GM21619 (cell line): ENCODE measurements around the gene EPS15.
"Not testable (repeated sequence)": the region's sequence is repeated elsewhere in the genome, so short reads cannot be mapped to it uniquely, and the experiment has no call there.

Experiments
- ATAC-seq: cut with Tn5 transposase; IDR thresholded peaks from one replicate; pipeline ENCODE4 v1.9.1; 2021; ENCODE audit not compliant: unreplicated experiment

Gene EPS15

DNA sequence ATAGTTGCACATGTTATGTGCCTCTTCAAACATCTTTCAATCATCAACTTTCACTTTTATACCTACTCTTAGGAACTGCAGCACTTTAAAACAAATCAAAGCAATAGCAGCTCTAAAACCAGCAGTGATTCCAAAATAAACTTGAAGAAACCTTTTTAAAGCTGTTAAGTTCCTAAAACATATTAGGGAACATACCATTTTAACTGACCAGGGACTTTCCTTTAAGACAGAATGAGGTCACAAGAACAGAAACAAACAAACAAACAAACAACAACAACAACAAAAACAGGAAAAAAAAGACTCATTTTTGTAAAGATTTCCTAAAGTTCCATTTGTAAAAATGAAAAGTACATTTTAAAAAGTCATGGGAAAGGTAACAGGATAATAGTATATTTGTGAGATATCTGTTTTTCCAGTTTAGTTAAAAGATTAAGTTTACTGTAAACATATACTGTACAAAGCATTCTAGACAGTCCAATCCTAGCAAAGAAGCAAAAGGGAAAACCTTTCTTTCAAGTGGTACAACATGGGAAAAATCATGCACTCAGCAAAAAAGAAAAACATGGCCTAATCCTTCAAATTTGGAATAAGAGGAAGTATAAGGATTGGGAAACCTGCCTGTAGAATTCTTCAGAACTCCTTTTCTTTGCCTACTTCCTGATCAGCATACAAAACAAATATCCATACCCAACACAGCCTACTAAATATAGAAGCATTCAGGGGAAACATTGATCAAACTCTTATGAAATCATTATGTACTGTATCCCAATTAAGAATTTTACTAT lies 45.5 kb downstream of the EPS15 start:
- ATAC-seq = no peak

GRCh38 chr1:51472359-51472758 lies 46.7 kb downstream of the EPS15 start:
- no peak for ATAC-seq

- no peak for ATAC-seq
Observed at GRCh38 chr1:51469518-51469917, 49.5 kb downstream of the EPS15 start.

DNA sequence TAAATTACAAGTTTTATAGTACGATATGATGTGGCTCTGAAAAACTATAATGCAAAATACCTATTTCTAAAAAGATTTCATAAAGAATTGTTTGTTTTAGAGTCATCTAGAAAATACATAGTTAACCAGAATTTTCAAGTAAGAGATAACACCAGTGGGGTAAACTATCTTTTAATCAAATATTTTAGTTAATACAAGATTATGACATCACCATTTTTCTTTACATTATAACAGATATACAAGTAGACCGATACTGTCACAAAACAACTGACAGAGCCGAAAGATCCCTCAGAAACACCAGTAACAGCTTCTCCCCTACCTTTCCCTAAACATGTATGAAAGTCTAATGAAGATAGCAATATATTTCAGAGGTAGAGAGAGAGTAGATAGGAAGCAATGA lies 54.2 kb downstream of the EPS15 start:
- no peak for ATAC-seq

GRCh38 chr1:51463561-51463960 lies 55.5 kb downstream of the EPS15 start:
- no peak for ATAC-seq

GRCh38 chr1:51462289-51462688 lies 56.8 kb downstream of the EPS15 start:
- ATAC-seq = not testable (repeated sequence)

DNA sequence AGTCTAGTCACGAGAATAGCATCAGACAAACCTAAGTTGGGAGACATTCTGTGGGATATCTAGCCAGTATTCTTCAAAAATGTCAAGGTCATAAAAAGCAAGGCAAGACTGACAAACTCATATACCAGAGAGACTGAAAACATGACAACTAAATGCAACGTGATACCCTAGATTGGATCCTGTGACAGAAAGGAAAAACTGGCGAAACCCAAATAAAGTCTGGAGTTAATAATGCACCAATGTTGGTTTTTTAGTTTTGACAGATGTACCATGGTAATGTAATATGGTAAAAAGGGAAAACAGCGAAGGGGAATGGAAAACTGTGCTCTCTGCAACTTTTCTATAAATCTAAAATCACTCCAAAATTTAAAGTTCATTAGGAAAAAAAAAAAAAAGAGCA lies 64.5 kb downstream of the EPS15 start:
- ATAC-seq = no peak

DNA sequence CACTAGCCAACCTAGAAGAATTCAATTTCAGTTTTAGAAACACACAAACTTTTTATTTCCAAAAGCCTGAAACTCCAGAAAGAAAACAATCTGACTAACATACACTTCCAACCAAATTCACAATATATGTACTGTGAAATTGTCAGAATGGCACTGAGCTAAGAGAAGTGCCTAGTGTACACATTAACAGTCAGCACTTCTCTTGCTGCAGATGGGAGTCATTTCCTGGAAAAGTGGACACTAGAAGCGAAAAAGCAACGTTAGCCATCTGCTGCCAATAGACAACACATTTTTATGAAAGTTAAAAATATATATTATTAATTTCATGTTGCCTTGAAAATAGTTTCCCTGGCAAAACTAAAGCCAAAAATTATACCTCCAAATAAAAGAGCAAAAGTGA lies 66.1 kb downstream of the EPS15 start:
- no peak for ATAC-seq

- ATAC-seq = not testable (repeated sequence)
Observed at GRCh38 chr1:51448844-51449454, 70.1 kb downstream of the EPS15 start.

- no peak for ATAC-seq
Observed at GRCh38 chr1:51445351-51446090, 73.5 kb downstream of the EPS15 start.

GRCh38 chr1:51444534-51445192 lies 74.4 kb downstream of the EPS15 start:
- ATAC-seq = no peak

DNA sequence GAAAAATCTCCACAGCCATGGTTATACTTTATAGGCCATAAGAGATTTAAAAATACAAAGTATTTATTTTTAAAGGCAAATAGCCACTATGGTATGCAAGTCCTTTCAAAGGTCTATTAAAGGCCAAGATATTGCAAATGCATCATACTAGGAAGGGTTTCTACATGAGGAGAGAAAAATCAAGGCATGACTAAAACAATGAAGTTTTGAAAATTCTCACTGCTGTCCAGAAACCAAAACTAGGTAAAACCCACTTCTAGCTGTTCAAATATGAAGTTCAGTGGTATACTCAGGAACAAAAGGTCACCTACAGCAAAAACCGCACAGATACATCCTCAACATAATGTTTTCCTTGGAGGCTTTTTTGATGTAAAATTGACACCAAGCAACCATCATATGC lies 75.0 kb downstream of the EPS15 start:
- peak; percentile 37 for ATAC-seq

GRCh38 chr1:51443555-51443954 lies 75.5 kb downstream of the EPS15 start:
- no peak for ATAC-seq

GRCh38 chr1:51442616-51443015 lies 76.5 kb downstream of the EPS15 start:
- ATAC-seq = peak; percentile 28

GRCh38 chr1:51442198-51442597 lies 76.9 kb downstream of the EPS15 start:
- ATAC-seq = peak; percentile 38

GRCh38 chr1:51439895-51440294 lies 79.2 kb downstream of the EPS15 start:
- ATAC-seq = no peak

DNA sequence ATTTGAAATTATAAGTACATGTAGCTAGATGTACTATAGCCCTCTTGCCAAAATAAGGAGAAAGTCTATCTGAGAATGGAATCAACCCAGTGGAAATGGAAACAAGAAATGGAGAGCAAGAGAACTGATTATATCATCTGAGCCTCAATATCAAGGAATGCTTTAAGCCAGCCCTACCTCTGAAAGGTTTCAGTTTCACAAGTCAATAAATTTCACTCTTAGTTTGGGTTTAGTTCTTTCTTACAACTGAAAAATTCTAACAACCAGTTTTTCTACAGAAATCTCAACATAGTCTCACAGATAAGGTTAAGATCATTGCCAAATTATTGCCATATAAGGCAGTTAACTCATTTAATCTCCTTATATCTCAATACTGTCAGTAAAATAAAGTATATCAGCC lies 80.0 kb downstream of the EPS15 start:
- ATAC-seq = no peak

GRCh38 chr1:51437391-51437790 lies 81.7 kb downstream of the EPS15 start:
- not testable (repeated sequence) for ATAC-seq

GRCh38 chr1:51435878-51436277 lies 83.2 kb downstream of the EPS15 start:
- no peak for ATAC-seq

GRCh38 chr1:51433972-51434510 lies 85.0 kb downstream of the EPS15 start:
- ATAC-seq = no peak

DNA sequence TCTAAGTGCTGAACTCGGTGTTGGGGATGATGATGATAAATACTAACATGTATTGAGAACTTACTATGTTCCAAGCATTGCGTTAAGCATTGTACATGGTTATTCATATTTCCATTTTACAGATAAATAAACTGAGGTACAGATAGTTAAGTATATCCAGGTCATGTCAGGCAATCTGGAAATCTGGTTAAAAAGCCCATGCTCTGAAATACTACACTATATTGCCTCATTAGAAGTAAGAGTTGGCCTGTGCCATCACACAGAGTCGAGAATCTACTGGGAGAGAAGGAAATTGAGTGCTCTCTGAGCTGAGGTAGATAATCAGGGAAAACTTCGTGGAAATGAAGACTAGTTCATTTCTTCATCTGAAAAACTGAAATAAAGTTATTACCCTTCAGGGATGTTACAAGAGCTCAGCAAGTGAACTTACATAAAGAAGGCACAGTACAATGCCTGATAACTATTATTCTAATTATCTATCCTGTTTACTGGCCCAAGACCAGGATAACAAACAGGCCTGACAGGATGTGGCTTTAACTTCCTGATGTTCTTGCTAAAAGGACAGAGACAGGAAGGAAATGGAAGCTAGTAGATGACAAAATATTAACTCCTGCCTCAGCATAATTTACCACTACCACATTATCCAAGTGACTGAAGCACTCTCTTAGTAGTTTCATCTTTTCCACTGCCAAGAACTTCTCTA lies 85.6 kb downstream of the EPS15 start:
- no peak for ATAC-seq
